Panc1 (cell line): ENCODE results near the gene EEF1E1.

Experiments
- CTCF ChIP-seq: fragments of 450-650 bp; IDR thresholded peaks from 2 replicates; pipeline ENCODE4 v1.5.1; 2017; ENCODE audit warnings: mild to moderate bottlenecking
- POLR2AphosphoS5 ChIP-seq: IDR thresholded peaks from 2 replicates; pipeline ENCODE4 v1.6.1; 2012; ENCODE audit warnings: mild to moderate bottlenecking, low read depth, low read length, moderate library complexity
- REST ChIP-seq, 2 experiments: IDR thresholded peaks; 2 replicates each; pipeline ENCODE4 v1.6.1; 2011 to 2012; ENCODE audit warnings: low read depth in 2 of 2, control low read depth in 1 of 2, low read length in 1 of 2, mild to moderate bottlenecking in 1 of 2, moderate library complexity in 1 of 2; ENCODE audit not compliant: insufficient read depth in 1 of 2
- SIN3A ChIP-seq: IDR thresholded peaks from 2 replicates; pipeline ENCODE4 v1.6.1; 2012; ENCODE audit warnings: low read depth, mild to moderate bottlenecking, low read length, moderate library complexity, borderline replicate concordance; ENCODE audit not compliant: insufficient read depth

- no peak for TF ChIP-seq SIN3A
- no peak for TF ChIP-seq CTCF
- no peak for TF ChIP-seq REST (IDR thresholded peaks at IDR 0.05; ENCODE audit: insufficient read depth in 1 of 2, low read depth in 2 of 2, low read length in 1 of 2)
- no peak for TF ChIP-seq POLR2AphosphoS5
Observed at GRCh38 chr6:8054276-8054675, 48.1 kb downstream of the EEF1E1 start.
